HG03457 (cell line): ENCODE measurements around the gene CHID1.

ENCODE experiments used
- ATAC-seq: cut with Tn5 transposase; IDR thresholded peaks from one replicate; pipeline ENCODE4 v1.9.1; 2021; ENCODE audit warnings: moderate number of reproducible peaks; ENCODE audit not compliant: unreplicated experiment

CHID1 gene

GRCh38 chr11:933142-933851, 22.7 kb upstream of the CHID1 start:
- ATAC-seq: no peak

- no peak for ATAC-seq
Measured at GRCh38 chr11:932435-932834, 21.8 kb upstream of the CHID1 start.

- no peak for ATAC-seq
Measured at GRCh38 chr11:931385-931784, 20.8 kb upstream of the CHID1 start.

- ATAC-seq: no peak
Measured at GRCh38 chr11:929405-929804, 18.8 kb upstream of the CHID1 start.

GRCh38 chr11:928786-929185, 18.2 kb upstream of the CHID1 start:
- no peak for ATAC-seq

GRCh38 chr11:927871-928270, 17.3 kb upstream of the CHID1 start:
- no peak for ATAC-seq

GRCh38 chr11:926341-926916, 15.8 kb upstream of the CHID1 start:
- ATAC-seq: no peak

GRCh38 chr11:925496-926301, 15.1 kb upstream of the CHID1 start, which contains the start of gene AP2A2:
Gene AP2A2, plus strand, starts transcription at chr11:925870. Its CDS starts 152 bp downstream, at chr11:926022.
- peak; percentile 52 for ATAC-seq

GRCh38 chr11:925158-925495, 14.5 kb upstream of the CHID1 start:
- ATAC-seq: no peak

GRCh38 chr11:924406-925157, 14.0 kb upstream of the CHID1 start:
- ATAC-seq: no peak

- ATAC-seq: no peak
Measured at GRCh38 chr11:923691-924405, 13.2 kb upstream of the CHID1 start.

GRCh38 chr11:921921-922678, 11.5 kb upstream of the CHID1 start:
- no peak for ATAC-seq

GRCh38 chr11:917426-917825, 6.8 kb upstream of the CHID1 start:
- no peak for ATAC-seq

- ATAC-seq: no peak
Measured at GRCh38 chr11:914747-915501, 4.3 kb upstream of the CHID1 start.

- no peak for ATAC-seq
Measured at GRCh38 chr11:914204-914603, 3.6 kb upstream of the CHID1 start.

GRCh38 chr11:913043-913442, 2.4 kb upstream of the CHID1 start:
- ATAC-seq: no peak

- no peak for ATAC-seq
Measured at GRCh38 chr11:912266-912665, 1.7 kb upstream of the CHID1 start.

- ATAC-seq: no peak
Measured at GRCh38 chr11:911890-912219, 1.2 kb upstream of the CHID1 start.
